Spleen (tissue), 7 donors: ENCODE results near the gene ITGA2B.
A peak's percentile ranks its signal among the peaks of the same experiment; 100 is the strongest.

Source experiments
- POLR2A ChIP-seq, 3 donors: fragments of 450-650 bp; IDR thresholded peaks; one replicate each; pipeline ENCODE4 v1.5.1; 2017; ENCODE audit warnings: antibody characterized with exemption in 3 of 3, mild to moderate bottlenecking in 1 of 3
- POLR2AphosphoS5 ChIP-seq, 3 donors: sonication (generic); formaldehyde crosslinking; IDR thresholded peaks; one replicate each; pipeline ENCODE4 v1.5.1; 2017; ENCODE audit warnings: antibody characterized with exemption in 3 of 3
- TF ChIP-seq, protein P1 (sequence below), 11 experiments: fragments of 200-600 bp in 7 of 11; fragments of 450-650 bp in 4 of 11; sonication (generic) in 4 of 11; IDR thresholded peaks in 8 of 11; conservative IDR thresholded peaks in 3 of 11; 1 replicate in 7 of 11; 2 replicates in 4 of 11; pipeline versions ENCODE4 v1.4.0 to v1.8.0; 2016 to 2021; ENCODE audit warnings: antibody characterized with exemption in 11 of 11, inconsistent platforms in 4 of 11, mild to moderate bottlenecking in 1 of 11
- donor health status: DM: no; HTN: no; CAD: no; lungs with moderate emphysema.
- donor health status: DM: no; HTN: no; CAD: no.
- donor health status: DM: no; HTN: no; CAD: no.

DNA sequence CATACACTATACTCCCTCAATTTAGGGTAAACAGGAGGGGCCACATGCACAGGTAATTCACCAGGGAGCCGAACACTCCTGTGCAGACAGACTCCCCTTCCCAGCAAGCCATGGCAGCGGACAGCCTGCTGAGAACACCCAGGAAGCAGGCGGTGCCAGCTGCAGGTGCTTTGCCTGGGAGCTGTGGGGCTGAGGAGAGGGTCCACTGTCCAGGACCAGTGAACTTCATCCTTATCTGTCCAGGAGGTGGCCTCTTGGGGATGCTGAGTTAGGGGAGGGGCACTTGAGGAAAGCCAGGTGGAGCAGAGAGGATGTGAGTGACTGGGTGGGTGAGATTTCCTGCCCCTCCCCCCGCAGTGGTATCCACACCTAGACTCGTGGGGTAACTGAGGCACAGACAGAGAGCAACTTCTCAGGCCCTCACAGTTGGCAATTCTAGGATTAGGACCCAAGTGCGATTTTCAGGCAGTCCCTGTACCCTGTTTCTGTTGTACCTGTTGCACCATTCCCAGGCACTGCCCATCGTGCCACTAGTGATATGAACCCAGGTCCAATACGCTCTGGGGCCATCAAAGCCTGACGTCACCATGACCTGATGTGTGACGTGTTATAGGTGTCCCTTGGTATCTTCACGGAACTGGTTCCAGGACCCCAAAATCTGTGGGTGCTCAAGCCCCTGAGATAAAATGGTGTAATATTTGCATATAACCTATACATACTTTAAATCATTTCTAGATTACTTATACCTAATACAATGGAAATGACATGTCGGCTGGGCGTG lies 43.2 kb downstream of the ITGA2B start:
- TF ChIP-seq, protein P1, sequence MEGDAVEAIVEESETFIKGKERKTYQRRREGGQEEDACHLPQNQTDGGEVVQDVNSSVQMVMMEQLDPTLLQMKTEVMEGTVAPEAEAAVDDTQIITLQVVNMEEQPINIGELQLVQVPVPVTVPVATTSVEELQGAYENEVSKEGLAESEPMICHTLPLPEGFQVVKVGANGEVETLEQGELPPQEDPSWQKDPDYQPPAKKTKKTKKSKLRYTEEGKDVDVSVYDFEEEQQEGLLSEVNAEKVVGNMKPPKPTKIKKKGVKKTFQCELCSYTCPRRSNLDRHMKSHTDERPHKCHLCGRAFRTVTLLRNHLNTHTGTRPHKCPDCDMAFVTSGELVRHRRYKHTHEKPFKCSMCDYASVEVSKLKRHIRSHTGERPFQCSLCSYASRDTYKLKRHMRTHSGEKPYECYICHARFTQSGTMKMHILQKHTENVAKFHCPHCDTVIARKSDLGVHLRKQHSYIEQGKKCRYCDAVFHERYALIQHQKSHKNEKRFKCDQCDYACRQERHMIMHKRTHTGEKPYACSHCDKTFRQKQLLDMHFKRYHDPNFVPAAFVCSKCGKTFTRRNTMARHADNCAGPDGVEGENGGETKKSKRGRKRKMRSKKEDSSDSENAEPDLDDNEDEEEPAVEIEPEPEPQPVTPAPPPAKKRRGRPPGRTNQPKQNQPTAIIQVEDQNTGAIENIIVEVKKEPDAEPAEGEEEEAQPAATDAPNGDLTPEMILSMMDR (IDR thresholded peaks at IDR 0.05 in 8 of 11, conservative IDR thresholded peaks at IDR 0.05 in 3 of 11), result peak in 3 of 11 experiments; percentile 13 to 16 (median 15)
- no peak for TF ChIP-seq POLR2A (IDR thresholded peaks at IDR 0.05)
- TF ChIP-seq POLR2AphosphoS5 (IDR thresholded peaks at IDR 0.05), result no peak
